HG03060 (cell line): Measurements from ENCODE around the gene PAGR1.
"Not testable (repeated sequence)": the region's sequence is repeated elsewhere in the genome, so short reads cannot be mapped to it uniquely, and the experiment has no call there.

Source experiments
- ATAC-seq: cut with Tn5 transposase; IDR thresholded peaks from one replicate; pipeline ENCODE4 v1.9.1; 2021; ENCODE audit warnings: low read depth, moderate number of reproducible peaks; ENCODE audit not compliant: unreplicated experiment

The PAGR1 gene

DNA sequence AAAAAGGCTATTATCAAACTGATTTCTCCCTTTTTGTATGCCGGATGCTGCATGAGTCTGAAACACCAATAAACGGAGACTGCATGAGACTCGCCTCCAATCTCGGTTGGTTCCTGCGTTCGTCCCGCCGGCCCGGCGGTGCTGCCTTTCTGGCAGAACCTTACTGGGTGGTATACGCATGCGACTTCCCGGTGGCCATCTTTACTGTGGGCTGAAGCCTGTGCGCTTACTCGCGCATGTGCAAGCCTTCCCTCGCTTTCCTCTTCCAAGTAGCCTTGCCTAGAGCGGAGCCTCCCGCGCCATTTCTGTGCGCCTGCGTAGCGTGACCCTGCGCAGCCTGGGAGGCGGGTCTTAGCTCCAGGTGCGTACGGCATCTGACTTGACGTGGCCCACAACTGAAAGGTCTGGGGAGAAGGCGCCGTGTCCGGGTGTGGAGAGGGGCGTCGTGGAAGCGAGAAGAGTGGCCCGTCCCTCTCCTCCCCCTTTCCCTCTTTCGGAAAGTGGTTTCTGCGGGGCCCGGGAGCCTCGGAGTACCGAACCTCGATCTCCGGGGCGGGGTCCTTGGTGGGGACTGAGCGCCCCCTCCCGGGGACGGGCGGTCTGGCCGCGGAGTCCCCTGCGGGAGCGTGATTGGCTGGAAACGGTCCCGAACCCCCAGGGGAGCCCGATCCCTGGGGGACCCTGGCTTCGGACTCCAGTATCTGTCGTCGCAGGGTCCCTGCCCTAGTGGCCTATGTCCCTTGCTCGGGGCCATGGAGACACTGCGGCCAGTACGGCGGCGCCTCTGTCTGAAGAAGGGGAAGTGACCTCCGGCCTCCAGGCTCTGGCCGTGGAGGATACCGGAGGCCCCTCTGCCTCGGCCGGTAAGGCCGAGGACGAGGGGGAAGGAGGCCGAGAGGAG is at the start of gene PAGR1:
Gene PAGR1, plus strand, starts transcription at position 360 of the 901 bp plus-strand sequence. Its CDS starts 374 bp downstream, at position 734.
- peak; percentile 62 for ATAC-seq

- ATAC-seq: no peak
These were observed 49.4 kb upstream of the PAGR1 start for GRCh38 chr16:29766571-29766970.

GRCh38 chr16:29767062-29767461 is 48.9 kb upstream of the PAGR1 start:
- no peak for ATAC-seq

DNA sequence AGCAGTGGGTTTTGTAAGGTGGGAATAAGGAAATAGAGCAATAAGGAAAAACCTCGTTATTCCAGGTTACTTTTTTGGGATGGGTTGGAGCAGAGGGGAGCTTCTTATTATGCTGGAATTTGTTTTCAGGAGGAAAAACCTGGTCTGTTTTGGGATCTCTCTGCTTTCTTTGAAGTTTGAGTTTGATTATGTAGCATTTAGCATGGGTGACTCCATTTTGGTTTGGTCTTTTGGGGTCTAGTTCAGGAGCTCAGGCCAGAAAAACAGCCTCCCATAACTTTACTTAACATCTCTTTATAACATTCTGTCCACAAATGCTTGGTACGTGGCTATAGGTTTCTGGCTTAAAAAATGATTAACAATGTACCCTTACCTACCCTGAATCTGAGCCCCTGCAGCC is 46.4 kb upstream of the PAGR1 start:
- ATAC-seq: no peak

DNA sequence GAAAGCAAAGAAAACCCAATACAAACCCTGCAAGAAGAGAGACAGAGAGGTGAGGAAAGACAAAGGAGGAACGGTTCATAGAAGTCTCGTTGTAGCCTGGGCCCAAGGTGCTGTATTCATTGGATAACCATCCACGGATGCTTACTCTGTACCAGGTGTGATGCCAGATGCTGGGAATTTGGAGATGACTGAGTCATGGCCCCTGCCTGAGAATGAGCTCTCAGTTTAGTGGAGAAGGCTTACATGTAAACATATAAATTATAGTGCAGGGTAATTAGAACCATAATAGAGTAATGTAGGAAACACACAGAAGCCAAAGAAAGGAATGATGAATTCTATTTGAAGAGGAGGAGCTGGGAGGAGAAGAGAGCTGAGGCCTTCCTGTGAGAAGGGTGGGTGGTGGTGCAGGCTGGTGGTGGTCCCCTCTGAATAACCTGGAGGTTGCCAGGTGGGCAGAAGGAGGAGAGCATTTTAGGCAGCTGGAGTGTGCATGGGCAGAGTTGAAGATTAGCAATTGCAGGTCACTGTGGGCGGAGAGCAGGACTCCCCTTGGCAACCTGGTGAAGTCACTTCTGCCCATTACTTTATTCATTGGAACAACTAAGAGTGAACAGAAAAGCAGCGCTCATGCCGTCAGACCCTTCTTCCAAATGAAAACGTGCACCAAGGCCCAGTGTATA is 45.6 kb upstream of the PAGR1 start:
- no peak for ATAC-seq

DNA sequence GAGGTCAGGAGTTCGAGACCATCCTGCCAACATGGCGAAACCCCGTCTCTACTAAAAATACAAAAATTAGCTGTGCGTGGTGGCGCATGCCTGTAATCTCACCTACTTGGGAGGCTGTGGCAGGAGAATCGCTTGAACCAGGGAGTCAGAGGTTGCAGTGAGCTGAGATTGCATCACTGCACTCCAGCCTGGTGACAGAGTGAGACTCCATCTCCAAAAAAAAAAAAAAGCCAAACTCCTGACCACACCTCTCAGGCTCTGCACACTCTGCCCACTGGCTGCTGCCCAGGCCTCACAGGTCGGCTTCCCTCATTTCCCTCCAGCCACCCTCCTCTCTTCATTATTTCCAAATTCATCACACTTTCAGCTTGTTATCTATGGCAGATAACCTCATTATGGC is 43.6 kb upstream of the PAGR1 start:
- ATAC-seq: not testable (repeated sequence)

GRCh38 chr16:29774730-29775129 is 41.2 kb upstream of the PAGR1 start:
- ATAC-seq: no peak

DNA sequence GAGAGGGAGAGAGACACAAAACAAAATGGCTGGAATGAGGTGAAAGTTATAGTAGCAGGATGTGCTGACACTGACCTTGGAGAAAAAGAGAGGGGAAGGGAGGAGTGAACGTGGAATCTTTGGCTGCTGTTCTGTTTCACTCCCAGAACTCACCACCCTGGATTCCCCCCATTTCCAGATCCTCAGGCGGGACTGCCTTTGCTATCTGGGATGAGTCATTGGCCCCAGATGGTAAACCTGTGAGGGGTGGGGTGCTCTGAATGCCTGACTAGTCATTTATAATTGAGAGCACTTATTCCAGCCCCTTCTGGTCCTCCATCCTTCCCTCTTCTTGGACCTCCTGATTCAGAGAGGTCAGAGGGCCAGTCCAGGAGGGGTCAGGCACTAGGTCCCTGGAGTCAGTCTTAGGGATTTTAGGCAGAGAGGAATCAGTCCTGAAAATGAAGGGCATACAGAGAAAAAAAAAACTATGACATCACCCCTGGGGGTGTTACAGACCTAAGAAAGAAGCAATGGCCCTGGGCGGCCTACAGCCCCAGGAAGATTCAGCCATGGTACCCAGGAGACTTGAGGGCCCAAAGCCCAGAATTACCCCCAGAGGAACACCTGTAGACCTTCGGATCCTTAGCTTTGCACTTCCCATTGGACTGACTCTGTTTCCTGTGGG is 40.1 kb upstream of the PAGR1 start:
- no peak for ATAC-seq

- ATAC-seq: no peak
These were observed 38.2 kb upstream of the PAGR1 start, which contains the start of gene ZG16 for GRCh38 chr16:29777576-29778350. TSS of gene ZG16 (plus strand) at chr16:29778256. CDS start at chr16:29779267, 1,011 bp downstream.

GRCh38 chr16:29779474-29779873 is 36.5 kb upstream of the PAGR1 start:
- ATAC-seq: no peak

- ATAC-seq: not testable (repeated sequence)
These were observed 32.6 kb upstream of the PAGR1 start for GRCh38 chr16:29783094-29783953.

- ATAC-seq: no peak
These were observed 31.8 kb upstream of the PAGR1 start for GRCh38 chr16:29784157-29784556.

- ATAC-seq: no peak
These were observed 31.0 kb upstream of the PAGR1 start for GRCh38 chr16:29784901-29785500.

GRCh38 chr16:29787155-29787554 is 28.8 kb upstream of the PAGR1 start:
- not testable (repeated sequence) for ATAC-seq

- no peak for ATAC-seq
These were observed 26.2 kb upstream of the PAGR1 start for GRCh38 chr16:29789775-29790182.

GRCh38 chr16:29790183-29790948 is 25.6 kb upstream of the PAGR1 start, which contains the start of gene KIF22:
TSS of gene KIF22 (plus strand) at chr16:29790751. CDS start at chr16:29790760, 9 bp downstream.
- ATAC-seq: peak; percentile 79

DNA sequence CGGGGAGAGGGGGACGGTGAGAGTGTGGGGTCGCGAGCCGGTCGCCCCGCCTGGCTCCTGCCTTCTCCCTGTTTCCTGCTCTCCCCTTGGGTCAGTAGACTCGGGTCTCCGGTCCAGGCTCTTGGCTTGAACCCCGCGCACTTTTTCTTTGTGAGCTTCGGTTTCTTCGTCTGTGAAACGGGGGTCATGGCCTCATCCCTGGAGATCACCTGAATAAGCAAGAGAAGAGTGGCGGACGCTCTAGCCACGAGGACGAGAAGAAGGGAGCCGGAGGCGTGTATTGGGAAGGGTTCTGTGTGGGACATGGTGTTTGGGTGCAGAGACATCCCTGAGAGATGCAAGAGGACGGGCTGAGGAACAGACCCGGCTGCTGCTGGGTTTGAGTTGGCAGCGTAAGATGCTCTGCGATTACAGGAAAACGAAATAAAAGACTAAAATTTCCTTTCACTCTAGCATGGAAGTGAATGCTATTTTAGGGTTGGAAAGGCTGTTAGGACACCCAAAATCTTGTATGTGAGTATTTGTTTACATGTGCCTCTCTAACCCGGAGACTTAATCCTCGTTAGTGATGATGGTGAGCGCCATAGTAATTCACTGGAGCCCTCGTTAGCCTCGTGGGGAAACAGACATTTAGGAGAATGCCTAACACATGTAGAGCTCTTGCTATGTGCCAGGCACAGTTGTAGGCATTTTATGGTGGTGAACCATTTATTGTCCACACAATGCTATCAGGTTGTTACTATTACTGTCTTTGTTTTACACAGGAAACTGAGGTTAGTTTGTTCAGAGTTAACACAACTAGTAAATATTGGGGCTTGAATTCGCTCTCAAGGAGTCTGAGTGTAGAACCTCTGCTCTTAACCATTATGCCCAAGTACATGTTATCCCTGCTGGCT is 24.8 kb upstream of the PAGR1 start:
- ATAC-seq: no peak
